CD4-positive, alpha-beta T cell treated with Interleukin-4 for 1 hour (primary cell): ENCODE results near the gene PLEKHA6.

Experiments
- DNase-seq, 2 donors: peaks; one replicate each; pipeline ENCODE4 v3.0.0-alpha.2; 2020 to 2022

Gene PLEKHA6

DNA sequence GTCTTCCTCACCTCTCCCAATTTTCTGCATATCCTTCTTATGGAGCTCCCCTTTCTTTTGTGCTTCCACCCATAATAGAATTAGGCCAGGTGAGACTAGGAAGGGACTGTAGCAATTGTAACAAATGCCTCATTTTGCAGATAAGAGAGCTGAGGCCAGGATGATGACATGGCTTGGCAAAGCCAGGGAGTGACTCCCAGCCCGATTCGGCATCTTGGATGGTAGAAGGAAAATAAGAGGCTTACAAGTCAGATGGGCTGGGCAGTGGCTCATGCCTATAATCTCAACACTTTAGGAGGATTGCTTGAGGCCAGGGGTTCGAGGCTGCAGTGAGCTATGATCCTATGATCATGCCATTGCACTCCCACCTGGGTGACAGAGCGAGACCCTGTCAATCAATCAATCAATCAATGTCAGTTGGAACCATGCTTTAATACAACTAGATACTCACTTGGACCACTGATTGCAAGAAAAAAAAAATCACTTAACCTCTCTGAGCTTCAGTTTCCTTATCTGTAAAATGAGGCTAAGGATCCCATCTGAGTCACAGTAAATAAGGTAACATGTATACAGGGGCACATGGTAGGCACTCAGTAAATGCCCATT, 51.6 kb downstream of the PLEKHA6 start:
- DNase-seq: no peak

DNA sequence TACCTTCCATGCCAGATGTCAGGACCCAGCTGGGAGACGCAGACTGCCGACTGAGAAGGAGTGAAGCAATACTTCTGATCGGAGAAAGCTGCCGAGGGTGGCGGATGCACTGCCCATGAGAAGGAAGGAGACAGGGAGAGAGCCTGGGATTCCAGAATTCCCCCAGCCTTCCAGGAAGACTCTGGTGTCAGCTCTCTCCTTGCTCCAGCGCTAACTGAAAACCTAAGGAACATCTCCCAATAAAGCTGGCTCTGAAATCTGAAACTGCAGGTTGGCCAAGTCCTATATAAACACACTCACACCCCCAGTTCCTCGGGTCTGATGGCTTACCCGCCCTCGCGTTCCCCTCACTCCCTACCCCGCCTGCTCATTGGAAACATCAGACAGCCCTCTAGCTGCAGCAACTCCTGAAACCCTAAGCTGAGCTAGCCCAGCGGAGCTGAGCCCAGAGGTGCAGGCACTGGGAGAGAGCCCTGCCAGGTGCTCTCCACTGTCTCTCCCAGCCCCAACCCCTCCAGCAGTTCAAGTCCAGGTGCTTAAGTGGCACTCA, 52.3 kb downstream of the PLEKHA6 start:
- DNase-seq: no peak

DNA sequence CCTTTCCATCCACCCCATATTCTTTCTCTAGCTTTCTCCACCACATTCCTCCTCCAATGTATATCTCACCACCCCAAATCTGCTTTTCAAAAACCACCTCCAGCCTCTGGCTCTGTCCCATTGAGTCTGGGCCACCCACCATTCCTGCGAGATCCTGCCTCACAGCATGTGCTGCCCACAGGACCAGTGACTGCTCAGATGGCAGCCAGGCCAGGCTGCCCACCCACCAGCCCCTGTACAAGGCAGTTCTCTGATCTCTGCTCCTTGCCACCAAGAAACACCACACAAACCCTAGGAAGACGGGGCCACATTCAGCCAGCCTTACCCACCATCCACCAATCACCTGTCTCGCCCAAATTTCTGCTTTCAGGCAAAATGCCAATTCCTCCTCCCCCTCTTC, 53.7 kb downstream of the PLEKHA6 start:
- no peak for DNase-seq

DNA sequence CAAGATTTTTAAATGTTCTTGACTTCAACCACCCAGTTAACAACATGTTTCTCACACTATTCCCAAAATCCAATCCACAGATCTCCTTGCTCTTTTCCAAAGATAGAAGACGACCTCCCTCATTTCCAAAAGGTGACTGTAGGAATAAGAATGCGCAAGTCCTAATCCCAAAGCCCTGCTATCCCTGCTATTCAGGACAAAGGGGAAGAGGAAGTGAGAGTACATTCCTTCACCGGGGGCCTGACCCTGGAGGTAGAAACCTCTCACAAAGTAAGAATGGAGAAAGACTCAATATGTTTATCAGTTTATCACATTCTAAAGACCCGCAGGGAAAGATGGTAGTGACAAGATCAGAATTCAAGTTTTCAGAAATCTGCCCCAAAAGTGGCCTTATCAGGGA, 55.7 kb downstream of the PLEKHA6 start:
- no peak for DNase-seq

DNA sequence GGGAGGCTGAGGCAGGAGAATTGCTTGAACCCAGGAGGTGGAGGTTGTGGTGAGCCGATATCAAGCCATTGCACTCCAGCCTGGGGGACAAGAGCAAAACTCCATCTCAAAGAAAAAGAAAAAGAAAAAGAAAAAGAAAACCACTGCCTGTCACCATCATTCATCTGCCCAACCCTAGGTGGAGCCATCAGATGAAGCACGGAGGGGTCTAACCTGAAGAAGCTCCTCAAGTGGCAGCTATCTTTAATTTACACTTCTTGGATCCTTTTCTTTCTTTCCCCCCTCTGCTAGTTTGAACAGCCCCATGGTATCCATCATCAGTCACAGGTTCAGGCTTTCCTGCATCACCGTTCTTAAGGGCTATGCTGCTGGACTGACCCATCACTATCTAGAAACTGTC, 57.0 kb downstream of the PLEKHA6 start:
- no peak for DNase-seq

DNA sequence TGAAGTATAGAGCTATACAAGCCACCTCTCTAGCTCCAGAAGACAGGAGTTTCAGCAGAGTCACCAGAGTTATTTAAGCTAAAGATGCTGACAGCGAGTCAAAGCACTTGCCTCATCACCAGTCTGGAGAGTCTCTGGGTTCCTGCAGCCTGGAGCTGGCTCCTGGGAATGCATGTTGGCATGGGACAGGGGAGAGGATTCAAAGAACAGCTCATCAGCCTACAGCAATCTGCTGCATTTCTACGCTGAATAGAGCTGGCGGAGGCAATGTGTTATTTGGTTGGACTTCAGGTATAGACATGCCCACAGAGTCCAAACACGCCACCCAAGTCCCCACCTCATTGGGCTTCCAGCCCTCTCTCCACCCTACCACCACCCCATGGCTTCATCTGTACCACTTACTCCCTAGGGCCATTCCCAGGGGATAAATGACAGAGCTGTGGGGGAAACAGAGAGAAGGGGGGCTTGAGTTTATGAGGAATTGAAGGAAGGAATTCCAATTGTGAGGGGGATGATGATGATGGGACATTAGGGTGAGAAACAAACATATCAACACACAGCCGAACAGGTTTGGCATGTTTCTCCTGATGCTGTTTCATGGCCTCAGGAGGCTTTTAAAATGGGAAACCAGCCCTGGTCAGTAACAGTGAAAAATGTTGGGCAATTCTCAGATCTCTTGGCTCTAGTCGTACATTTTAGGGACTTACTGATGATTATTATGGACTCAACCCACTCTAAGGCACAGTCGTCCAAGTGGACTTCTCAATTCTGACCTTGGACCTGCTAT, 58.4 kb downstream of the PLEKHA6 start:
- DNase-seq: no peak

DNA sequence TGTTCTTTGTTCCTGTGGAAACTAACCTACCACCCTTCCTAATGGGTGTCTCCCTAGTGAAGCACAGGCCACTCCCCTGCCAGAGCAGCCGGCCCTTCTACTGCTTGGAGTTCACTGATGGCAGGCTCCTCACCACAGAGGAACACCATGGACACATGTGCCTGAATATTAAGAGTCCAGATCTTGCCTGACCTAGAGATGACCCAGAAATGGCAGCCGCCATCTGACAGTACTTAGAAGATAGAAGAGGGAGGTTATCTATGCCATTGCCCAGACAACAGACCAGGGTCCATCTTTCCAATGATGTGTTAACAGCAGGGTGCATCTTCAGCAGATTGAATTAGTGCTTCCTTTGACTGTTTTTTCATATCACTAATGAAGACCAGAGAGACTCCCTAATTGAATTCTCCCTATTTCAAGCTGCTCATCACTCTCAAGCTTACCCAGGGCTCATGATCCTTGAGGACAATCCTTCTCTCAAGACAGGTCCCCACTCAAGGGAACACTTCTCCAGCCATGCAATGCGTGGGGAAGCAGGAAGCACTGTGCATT, 59.8 kb downstream of the PLEKHA6 start:
- DNase-seq: no peak

DNA sequence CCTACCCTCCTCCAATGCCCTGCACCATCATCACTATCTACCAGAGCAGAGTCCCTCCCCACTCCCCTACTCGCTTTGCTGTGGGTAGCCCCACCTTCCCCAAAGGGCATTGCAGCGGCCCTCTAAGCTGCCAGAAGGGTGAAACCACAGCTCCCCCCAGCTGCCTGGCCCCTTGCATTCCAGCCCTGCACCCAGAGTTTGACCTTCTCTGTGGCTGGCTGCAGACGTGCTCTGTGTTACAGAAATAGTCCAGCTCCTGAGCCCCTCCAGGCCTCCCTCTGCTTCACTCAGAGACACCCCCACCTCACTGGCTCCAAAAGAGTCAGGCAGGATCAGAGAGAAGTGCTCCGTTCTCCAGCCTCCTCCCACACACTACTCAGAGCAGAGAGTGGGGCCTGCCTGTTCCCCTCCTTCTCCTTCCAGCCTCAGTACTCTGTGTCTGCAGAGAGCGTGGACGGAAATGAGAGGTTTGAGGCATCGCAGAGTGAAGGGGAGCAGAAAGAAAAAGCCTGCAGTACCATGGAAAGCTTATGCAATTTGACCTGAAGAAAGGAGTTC, 63.2 kb downstream of the PLEKHA6 start:
- no peak for DNase-seq

DNA sequence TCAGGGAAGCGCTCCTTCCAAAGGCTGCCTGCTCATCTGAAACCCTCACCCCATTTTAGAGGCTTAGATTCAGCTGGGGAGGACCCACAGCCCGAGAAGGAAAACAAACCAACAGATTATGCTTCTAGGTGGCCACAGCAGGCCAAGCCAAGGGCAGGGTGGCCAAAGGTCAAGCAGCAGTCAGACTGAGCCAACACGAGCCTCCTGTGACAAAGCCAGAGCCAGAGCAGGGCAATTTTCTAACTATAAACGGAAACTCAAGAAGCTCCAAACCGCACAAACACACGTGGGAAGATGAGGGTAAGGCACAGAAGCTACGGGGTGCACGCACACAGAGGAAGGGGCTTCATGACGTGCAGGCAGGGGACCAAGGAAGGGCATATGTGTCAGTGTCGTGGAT, 64.1 kb downstream of the PLEKHA6 start:
- no peak for DNase-seq

DNA sequence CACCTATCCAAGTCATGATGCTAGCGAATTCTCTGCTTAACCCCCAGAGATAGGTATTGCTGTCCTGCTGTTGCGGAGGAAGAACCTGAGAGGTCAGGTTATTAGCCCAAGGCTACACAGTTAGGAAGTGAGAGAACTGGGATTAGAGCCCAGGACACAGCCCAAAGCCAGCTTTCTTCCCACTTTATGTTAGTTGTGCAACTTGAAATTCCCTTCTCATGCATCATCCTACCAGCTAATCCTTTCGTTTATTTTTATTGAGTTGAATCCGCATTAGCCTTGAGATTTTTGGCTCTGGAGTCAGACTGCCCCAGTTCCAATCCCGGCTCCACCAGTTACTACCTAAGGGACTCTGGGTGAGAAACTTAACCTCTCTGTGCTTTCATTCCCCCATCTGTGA, 65.4 kb downstream of the PLEKHA6 start:
- DNase-seq: no peak

DNA sequence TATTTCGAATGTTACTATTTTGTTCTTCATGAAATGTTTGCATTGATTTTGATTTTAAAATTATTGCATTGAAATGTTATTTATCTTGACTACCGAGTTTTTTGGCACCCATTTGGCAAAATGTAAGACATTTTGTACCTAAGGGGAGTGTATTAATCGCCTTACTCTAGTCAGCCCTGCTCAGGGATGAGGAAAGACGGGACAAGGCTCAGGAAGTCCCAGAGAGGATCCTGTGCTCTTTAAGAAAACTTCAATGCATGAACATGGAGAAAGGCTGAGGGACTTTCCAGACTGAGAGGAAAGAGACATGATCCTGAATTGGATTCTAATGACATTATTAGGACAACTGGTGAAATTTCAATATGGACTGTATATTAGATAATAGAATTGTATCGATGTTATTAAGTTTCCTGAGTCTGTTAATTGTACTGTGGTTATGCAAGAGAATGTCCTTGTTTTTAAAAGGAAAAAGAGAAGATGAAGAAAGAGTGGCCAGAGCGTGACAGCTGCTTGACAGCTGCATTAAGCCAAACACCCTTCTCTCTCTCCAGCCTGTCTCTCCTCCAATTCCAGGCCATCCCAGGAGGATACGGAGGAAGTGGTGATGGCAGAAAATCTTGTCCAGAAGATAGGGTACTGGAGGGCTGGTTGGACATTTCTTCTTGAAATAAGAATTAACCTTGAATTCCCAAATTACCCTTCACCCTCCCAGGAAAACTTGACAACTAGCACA, 66.0 kb downstream of the PLEKHA6 start:
- no peak for DNase-seq

DNA sequence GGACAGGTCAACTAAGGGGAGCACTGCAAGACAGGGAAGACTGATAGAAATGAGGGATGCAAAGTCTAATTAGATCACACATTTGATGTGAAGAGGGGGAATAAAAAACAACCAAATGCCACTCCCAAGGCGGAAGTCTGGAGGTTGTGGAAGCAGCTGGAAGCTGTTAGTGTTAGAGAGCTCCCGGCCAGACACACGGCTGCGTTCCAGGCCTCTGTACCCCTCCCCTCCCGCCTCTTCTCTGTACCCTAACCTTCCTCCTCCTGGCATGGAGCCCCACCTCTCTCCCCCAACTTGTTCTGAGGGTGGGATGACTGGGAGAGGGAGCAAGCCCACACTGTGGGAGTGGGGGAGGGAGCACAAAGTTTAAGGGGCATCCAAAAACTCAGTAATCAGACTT, 67.0 kb downstream of the PLEKHA6 start:
- no peak for DNase-seq

DNA sequence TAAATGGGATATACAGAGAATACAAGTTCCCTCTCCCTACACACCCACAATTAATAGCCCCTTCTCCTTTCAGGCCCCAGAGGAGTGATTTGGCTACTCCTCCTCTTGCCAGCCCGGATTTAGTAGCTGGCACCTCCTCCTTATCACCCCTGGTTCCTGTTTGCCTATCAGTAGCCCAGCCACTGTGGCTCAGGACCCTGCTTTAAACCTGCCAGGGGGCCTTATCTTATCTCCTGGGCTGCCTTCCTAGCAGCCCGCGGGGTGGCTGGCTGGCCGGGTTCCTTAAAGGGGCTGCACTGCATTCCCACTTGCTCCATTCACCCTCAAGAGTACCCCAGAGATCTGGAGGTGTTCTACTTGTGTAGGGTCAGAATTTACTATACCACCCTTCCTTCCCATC, 70.4 kb downstream of the PLEKHA6 start:
- DNase-seq: no peak

DNA sequence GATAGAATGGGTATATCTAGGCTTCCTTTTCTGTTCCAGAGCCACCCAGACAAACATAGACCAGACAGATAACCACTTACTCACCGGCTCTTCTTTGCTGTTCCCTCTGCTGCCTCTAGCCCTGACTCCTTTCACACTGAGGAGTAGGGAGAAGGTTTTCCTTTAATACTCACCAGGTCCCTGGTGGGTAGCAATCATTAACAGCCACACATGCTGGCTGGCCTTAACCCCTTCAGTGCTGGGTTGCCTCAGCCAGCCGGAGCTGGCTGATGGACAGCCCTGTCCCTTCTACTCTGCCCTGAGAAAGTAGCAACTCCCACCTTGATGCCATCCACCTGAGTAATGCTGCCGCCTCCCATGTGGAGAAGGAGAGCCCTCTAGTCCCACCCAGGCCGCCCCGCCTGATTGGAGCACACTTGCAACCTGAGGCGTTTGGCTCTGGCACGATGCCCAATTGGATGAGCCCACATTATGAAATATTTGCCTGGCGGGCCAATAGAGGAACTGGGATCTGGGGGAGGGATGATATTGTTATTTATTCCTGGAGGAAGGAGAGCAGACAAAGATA, 71.6 kb downstream of the PLEKHA6 start:
- DNase-seq: no peak

DNA sequence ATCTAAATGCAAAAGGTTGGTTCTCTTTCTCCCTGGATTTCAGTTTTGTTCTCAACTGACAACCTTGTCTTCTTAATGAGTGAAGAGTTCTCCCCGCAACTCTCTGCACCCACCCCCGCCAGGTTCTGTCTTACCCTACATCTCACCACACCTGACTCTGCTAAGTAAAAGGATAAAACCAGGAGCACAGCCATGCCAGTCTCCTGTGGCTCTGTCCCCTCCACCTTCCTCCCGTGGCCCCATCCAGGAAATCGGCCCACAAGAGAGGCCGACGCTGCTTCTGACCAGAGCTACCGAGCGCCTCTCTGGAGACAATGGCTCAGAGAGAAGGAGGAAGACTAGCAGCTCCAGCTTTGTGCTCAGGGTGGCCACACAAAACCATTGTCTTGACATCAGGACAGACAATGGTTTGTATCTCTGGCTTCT, 72.2 kb downstream of the PLEKHA6 start:
- DNase-seq: no peak

DNA sequence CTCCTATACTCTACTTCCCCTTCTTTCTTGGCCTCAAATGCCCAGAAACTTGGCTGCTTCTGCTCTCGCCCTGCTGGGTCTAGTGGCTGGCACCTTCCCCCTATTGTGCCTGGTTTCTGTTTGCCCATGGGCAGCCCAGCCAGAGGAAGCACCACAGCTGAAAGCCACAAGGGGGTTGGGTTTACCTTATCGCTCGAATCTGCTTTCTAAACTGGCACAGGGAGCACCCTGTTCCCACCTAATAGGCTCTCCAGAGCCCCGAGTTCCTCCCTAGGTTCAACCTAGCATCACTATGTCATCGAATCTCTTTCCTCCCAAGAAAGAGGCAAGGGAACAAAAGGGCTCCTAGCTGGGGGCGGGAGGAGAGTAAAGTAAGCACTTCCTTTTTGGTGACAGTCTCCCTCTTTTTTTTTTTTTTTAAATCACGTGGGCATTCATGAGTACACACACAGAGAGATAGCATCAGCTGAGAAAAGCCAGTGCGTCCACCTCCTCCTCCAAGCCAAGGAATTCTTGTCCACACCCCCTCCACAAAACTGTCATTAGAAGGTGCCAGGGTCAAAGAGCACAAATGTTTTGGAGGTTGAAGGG, 72.8 kb downstream of the PLEKHA6 start:
- DNase-seq: peak; percentile 55 to 57

DNA sequence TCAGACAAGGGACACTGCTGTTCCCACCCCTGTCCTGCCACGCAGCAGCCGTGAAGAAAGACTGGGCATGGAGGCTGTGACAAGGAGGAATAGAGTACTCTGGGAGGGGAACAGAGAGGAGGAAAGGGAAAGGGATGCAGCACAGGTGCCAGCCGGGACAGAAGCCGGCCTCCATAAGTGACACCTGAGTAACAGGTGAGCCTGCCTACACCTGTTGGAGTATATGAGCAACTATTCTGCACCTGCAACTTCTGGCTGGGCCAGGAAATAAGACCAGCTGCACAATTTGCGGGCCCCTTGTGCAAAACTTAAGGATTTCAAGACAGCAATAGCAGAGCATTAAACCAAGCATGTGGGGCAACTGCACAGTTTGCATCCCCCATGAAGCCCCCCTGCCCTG, 73.4 kb downstream of the PLEKHA6 start:
- DNase-seq: no peak

DNA sequence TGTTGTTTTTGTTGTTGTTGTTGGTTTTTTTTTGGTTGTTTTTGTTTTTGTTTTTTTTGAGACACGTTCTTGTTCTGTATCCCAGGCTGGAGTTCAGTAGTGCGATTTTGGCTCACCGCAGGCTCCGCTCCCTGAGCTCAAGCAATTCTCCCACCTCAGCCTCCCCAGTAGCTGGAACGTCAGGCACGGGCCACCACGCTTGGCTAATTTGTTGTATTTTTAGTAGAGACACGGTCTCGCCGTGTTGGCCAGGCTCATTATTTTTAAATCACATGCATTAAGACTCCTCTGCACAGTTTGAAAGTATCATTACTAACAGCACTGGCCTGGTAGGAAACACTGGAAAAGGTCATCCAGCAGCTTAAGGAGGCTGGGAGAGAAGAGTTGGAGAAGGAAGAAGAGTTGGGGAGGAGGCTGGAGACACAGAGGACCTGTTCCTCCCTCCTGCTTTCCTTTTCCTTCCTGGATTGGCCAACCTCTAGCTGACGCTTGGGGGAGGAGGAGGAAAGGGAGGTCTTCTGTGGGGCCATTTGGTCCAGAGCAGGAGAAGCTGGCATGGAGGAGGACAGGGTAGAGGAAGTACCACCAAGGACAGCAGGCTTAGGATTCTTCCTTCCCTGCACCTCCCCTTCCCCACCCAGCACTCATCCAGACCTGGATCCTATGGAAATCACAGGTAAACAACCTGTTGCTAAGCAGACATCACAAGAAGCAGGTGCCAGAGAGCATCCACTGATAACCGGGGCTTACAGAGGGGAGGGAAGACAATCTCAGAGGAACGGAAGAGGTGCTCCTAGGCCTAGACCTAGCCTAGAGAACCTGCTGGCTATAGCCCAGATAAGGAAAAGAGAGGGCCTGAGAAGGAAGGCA, 74.1 kb downstream of the PLEKHA6 start:
- DNase-seq: no peak

DNA sequence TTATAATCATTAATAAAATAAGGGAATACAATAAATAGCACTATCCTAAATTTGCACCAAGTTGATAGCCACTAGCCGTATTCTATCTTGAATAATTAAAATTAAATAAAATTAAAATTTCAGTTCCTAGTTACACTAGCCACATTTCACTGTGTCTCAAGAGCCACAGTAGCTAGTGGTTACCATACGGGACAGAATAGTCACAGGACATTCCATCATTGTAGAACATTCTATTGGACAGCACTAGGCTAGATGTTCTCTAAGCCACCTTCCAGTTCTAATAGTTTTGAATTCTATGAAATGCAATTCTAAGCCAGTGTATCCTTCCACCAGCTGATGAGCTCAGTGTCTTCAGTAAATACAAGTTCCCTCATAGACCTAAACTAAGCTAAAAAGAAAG, 74.8 kb downstream of the PLEKHA6 start:
- no peak for DNase-seq

DNA sequence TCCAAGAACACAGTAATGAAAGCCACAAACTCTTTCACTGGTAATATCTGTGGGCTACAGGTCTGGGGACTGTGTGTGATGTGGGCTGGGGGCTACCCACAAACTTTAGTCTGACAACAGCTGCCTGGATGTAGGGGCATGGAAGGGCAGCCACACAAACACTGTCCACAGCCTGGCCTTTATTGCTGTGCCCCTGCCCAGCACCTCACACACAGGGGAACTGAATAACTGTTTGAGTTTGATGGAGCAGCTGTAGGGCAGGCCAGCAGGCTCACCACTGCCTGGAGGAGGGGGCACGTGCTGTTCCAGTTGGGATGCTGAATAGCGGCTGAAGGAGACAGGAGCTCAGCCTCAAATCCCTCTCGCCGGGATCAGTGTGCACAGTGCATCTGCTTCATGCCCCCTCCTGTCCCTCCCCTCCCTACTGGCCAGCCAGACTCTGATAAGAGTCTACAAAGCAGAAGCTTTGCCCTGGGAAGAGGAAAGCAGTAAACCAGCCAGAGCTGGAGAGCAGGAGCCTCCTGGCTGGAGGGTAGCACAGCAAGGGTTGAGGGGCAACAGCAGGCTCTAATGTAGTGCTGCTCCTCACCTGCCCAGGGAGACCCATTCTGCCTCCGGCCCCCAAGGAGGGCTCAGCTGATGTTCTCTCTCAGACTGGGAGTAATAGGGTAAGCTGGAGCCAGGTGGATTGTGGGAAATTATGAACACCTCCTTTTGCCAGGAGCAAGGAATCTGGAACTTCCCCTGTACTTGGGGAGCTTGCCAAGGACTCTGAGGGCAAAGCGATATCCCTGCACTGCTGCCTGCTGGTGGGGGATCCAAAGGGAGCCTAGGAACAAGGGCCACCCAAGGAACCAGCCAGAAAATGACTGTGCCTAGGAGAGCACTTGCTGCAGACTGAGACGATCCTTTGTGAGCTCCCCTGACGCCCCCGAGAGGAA, 75.7 kb downstream of the PLEKHA6 start:
- no peak for DNase-seq
